ENCODE measurements around the gene CSNK2A1. TPM values are rescaled to one million over a fixed set of nuclear protein-coding genes. Genes with fewer than 3 reads are reported as not detected.
"Not testable (repeated sequence)": the region's sequence is repeated elsewhere in the genome, so short reads cannot be mapped to it uniquely, and the experiment has no call there.

Gene CSNK2A1
- total RNA-seq, 2 donors from 2014 or later, result 86.4 to 110 TPM

DNA sequence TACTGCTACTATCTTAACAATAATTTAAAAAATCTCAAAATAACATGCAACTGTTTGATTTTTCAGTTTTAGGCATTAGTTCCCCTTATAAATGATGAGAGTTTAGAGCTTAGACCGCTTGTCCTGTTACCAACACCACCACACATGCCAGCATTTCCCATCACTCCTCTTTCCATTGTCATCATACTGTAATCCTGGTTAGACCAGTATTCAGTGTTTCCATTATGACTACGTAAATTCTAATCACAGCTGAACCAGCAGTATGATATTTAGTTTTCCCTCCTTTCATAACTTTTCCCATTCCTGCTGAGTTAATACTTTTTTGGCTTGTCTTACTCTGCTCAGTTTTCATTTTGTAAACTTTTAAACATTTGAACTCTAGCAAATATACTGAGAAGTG, 69.0 kb downstream of the CSNK2A1 start:
- DNase-seq (no peak), ATAC-seq (no peak)
- intact Hi-C loops (cut with DNase I), result no loop called here

DNA sequence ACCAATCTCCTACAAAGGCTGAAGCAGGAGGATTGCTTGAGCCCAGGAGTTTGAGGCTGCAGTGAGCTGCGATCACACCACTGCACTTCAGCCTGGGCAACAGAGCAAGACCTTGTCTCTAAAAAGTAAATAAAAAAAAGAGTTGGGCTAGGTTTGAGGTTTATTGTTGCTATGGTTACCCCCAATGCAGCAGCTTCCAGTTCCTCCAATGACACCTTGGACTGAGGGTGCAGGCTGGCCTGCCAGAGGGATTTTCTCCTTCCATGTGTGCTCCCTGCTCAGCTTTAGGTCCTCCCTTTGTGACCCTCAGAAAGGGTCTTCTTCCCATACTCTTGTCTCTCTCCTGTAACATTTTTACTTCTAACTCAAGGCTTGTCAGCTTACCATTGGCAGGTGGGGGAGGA, 70.7 kb downstream of the CSNK2A1 start:
- ATAC-seq (no peak), DNase-seq (no peak)
- intact Hi-C loops (cut with DNase I), result no loop called here

DNA sequence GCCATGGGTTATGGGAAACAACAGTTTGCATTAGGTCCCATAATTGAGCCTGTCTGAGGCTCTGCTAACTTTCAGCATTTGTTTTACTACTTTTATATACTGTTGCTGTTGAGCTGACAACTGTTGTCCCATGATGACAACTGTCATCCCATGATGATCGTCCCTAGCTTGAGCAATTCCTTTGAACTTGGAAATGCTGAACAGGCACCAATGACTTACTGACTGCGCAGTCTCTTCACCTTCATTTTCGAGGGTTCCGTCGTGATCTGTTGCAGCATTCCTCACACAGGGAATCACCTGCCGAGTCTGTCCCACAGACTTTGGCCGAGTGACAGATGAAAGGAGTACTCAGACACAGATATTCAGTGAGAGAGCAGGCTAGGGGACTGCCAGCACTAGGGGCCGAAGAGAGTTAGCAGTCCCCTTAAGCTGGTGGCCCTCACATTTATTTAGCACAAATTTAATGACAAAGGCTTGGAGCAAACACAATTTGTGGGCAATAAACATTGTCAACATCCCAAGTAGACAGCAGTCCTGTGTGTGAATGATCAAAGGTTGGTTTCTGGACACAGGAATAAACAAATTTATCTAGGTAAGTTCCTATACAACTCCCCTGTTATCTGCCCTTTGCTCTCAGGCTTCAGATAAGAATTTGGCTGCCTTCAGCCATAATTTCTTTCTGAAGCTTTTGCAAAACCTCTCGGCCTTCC, 71.3 kb downstream of the CSNK2A1 start:
- intact Hi-C loops (cut with DNase I), result no loop called here
- ATAC-seq, result no peak
- DNase-seq, result no peak

DNA sequence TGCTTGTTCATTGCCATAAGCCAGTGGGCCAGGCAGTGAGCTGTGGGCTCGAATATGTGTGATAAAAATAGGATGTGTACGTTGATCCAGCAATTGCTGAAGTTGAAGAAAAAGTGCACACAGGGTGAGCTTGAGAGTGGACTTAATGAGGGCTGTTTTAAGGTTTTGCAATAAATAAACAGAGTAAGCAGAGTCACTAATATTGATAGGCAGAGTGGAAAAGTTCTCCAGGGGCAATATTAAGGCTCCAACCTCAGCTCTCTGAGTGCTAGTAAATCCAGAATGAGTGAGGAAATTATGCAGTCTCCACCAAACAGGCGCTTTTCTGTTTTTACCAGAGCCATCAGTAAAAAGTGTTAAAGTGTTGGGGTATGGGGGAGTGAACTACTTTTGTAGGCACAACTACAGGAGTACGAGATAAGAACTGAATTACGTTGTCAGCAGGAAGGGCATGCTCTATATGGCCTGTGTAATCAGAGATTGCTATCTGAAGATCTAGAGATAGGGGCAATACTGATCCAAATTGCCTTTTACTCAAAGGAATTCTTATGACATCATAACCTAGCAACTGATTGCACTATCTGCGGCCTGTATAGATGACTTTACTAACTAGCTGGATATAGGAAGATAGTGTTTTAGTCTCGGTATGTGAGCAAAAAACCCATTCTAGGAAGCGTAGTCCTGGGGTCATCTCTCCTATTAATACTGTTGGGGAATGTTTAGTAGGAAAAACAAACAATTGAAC, 73.7 kb downstream of the CSNK2A1 start:
- intact Hi-C loops (cut with DNase I), result no loop called here
- ATAC-seq, result no peak

DNA sequence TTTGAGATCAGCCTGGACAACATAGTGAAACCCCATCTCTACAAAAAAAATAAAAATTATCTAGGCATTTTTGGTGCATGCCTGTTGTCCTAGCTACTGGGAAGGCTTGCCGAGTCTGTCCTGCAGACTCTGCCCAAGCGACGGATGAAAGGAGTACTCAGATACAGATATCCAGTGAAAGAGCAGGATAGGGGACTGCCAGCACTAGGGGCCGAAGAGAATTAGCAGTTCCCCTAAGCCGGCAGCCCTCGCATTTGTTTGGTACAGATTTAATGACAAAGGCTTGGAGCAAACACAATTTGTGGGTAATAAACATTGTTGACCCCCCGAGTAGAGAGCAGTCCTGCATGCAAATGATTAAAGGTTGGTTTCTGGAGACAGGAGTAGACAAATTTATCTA, 75.8 kb downstream of the CSNK2A1 start:
- DNase-seq (no peak), ATAC-seq (no peak)
- intact Hi-C loops (cut with DNase I), result no loop called here

More for the DNA sequence above, 73.7 kb downstream of the CSNK2A1 start:
- DNase-seq, result no peak

DNA sequence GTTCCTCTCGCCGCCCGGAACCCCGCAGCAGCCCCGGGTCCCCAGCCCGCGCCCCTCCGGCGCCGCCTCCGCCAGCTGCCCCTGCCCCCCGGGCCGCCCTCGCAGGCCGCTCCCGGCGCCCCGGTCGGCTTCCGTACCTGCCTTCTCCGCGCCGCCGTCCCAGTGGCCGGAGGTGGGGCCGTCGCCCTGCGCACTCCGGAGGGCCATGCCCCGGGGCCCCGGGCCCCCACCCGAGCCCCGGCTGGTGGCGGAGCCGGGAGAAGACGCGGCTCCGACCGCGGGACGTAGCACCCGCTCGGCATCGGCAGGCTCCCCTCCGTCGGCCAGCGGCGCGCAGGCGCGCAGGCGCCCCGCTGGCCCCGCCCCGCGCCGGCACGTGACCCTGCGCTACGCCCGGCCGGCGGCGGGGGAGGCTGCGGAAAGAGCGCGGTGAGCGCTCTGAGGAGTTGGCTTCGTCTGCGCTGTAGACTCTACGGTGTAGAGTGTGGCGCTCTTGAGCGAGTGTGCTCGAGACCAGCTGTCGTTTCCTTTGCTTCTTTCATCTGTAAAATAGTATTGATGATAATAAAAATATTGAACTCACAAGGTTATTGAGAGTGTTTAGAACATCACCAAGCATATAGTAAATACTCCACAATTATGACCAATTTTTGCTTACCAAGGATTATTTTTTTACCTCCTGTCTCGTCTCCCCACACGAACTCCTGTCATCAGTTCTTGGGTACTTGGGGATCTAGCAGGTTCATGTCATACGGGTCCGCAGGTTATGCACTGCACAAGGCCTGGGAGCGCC, 81.2 kb downstream of the CSNK2A1 start, which contains the start of gene TBC1D20:
TBC1D20 (minus strand) TSS at position 335 of the 793 bp plus-strand sequence; CDS start at position 207, 128 bp downstream.
- peak; percentile 89 for DNase-seq
- intact Hi-C loops (cut with DNase I), result no loop called here
- peak; percentile 98 for ATAC-seq

DNA sequence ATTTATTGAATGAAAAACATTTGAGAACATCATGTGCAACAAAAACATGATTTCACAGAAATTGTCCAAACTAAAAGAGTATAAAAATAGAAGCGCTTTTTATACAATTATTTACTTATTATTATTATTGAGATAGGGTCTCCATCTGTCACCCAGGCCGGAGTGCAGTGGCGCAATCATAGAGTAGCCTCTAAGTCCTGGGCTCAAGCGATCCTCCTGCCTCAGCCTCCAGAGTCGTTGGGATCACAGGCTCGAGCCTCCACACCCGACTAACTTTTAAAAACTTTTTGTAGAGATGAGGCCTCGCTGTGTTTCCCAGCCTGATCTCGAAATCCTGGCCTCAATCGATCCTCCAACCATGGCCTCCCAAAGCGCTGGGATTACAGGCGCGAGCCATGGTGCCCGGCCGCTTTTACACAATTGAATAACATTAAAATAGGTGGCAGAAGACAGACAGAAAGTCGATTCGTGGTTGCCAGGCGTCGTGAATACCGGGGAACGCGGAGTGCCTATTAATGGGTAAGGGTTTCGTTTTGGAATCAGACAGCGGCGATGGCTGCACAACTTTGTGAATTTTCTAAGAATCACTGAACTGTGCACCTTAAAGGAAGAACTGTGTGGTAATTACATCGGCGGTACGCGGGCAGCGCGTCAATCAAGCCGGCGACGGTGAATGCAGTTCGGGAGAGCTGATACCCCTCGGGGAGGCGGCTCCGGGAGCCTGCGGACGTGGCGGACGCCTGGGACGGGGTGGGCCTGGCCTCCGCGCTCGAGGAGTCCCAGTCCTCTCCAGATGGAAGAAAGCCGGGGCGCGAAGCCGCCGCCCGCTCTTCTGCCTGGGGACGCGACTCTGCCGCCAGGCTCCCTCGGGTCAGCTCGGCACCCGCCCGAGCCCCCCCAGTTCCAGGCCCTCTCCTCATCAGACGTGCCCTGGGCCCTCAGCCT, 82.1 kb downstream of the CSNK2A1 start:
- intact Hi-C loops (cut with DNase I), result no loop called here
- peak; percentile 67 to 75 for ATAC-seq
- DNase-seq, result peak; percentile 69

DNA sequence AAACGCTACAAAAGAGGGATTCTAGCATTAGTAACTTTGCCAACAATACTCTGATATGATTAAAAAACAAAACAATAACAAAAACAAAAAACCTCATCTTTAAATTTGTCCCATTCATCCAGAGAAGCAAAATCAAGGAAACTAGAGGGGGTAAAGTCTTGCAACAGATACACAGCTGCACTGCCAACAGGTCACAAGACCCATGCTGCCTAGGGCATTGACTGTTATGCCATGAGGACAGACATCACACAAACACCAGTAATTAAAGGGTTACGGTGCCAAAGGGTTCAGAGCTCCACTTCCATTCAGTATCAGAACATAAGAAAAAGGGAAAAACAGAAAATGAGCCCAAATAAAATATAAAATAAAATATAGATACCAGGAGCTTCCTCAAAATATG, 82.9 kb downstream of the CSNK2A1 start:
- intact Hi-C loops (cut with DNase I), result no loop called here
- ATAC-seq (no peak), DNase-seq (no peak)

DNA sequence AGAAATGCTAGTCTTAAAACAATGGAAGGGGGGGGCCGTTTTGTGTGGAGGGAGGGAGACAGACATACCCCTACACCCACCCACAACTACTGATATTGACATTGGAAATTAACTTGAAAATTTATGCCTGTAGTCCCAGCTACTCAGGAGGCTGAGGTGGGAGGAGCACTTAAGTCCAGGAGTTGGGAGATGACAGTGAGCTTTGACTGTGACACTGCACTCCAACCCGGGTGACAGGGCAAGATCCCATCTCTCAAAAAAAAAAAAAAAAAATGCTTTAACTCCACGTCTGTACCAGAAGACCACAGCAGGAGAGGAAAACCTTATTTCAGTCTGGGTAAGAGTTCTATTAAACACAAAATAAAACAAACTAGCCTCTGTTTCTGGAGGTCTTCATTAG, 83.4 kb downstream of the CSNK2A1 start:
- DNase-seq, result no peak
- intact Hi-C loops (cut with DNase I), result no loop called here

DNA sequence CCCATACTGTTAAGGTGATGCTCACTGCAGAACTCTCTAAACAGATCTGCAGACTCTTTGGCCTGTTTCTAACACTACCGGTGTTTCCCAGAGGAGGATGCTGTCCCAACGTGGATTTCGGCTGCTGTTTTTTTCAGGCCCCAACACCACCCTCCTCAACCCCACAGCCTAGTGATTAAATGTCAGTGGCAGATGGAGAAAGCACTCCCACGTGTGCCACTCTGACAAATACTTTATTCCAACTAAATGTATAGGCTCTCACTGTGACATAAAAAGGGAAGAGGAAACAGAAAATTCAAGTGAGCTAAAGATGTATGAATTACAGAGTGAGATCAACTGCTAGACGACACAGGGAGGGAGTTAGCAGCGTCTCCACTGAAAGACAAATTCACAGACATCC, 84.8 kb downstream of the CSNK2A1 start:
- no peak for ATAC-seq
- DNase-seq, result no peak
- intact Hi-C loops (cut with DNase I), result no loop called here

More for the DNA sequence above, 83.4 kb downstream of the CSNK2A1 start:
- no peak for ATAC-seq

DNA sequence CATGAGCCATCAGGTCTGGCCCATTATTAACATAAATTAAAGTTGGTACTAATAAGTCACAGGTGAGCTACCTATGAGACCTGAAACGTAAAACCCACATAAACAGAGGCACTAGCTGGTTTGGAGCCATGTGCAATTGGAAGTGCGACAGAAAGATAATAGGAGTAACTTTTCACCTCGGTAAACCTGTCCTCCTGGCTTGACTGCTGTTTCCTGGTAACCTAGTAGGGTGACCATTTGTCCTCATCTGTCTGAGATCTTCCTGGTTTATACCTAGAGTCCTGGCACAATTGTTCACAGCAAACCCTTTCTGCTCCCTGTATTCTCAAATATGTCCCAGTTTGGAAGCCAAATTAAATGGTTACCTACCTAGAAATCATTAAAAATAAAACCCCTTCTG, 88.6 kb downstream of the CSNK2A1 start:
- no peak for ATAC-seq
- intact Hi-C loops (cut with DNase I), result no loop called here

DNA sequence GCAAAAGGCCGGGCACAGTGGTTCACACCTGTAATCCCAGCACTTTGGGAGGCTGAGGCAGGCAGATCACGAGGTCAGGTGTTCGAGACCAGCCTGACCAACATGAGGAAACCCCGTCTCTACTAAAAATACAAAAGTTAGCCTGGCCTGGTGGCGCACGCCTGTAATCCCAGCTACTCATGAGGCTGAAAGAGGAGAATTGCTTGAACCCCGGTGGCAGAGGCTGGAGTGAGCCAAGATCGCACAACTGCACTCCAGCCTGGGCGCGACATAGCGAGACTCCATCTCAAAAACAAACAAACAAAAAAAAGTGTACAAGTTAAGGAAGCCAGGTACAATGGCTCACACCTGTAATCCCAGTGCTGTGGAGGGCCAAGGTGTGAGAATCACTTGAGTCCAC, 91.6 kb downstream of the CSNK2A1 start:
- DNase-seq; intact Hi-C loops (cut with DNase I); ATAC-seq: not testable (repeated sequence)

More for the DNA sequence above, 88.6 kb downstream of the CSNK2A1 start:
- DNase-seq, result no peak

DNA sequence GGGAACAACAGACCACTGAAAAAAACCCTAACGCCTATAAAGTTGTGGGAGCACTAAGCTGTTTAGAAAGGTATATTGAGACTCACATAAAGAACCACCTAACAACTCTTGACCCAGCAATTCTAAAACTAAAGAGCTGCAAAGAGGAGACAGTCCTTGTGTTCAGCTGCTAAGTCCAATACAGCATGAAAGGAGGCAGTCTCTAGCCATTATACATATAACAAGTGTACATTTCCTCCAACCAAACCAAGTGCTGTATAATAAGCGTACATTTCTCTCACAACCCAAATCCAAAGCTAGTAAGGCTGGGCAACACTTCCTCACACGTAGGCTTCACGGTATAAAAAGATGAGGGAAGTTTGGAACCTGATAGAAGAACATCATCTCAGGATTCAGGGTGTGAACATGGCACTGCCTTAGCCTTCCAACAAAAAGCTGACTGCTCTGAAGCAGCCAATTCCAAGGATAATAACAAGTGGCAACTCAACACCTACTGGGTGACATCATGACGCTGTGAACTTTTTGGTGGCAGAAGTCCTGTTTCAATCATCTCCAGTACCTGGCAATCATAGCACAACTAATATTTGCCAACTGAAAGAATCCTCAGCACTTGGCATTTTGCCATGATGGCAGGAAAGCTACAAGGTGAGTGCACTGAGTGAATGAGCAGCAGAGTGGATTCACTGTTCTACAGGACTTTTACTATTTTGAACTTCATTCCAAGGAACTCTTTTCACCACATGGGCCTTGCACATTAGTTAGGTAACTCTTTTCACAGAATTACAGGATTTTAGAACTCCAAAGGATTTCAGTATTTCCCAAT, 97.9 kb downstream of the CSNK2A1 start:
- intact Hi-C loops (cut with DNase I), result no loop called here
- ATAC-seq (peak; percentile 31 to 64), DNase-seq (no peak)

DNA sequence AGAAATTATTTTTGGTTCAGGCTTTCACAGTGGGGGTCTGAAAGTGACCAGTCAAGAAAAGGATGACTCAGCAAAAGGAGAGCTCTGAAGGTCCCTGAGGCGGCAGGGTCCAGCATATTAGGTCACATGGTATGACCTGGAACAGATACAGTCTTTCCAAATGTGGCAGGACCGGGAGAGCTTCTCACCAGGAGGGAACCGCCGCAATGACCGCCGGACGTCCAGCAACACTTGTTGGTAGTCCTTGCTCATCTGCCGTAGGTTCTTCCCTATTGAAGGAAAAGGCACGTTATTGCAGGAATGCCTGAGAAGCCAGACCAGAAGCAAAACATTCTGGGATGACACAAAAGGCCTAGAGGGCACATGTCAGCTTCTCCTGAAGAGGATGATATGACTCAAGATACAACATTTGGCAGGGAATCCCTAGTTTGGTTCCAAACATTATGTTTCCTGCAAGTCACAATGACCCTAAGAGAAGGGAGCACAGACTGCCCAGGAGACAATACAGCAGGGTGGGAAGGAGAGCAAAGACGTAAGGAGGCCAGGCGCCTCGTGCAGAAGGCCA, 98.6 kb downstream of the CSNK2A1 start:
- intact Hi-C loops (cut with DNase I), result no loop called here
- ATAC-seq (peak; percentile 52 to 58), DNase-seq (no peak)

DNA sequence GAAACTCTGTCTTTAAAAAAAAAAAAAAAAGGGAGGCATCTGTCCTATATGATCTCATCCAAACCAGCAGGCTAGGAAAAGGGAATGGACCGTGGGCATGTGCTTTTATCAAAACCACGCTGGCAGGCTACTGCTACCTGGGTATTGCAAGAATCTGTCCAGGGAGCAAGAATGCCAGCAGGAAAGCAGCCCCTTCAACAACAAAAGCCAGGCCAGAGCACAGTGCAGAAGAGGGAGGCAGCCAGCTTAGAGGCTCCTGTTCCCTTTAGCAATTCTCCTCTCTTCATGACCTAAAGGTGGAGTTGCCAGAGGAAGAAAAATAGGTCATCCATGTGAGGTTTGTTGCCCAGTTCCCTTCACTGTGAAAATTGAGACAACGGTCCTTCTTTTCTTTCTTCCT, 99.5 kb downstream of the CSNK2A1 start:
- intact Hi-C loops (cut with DNase I), result no loop called here
- DNase-seq, result no peak
- ATAC-seq, result peak in 1 of 2 donors; percentile 27

DNA sequence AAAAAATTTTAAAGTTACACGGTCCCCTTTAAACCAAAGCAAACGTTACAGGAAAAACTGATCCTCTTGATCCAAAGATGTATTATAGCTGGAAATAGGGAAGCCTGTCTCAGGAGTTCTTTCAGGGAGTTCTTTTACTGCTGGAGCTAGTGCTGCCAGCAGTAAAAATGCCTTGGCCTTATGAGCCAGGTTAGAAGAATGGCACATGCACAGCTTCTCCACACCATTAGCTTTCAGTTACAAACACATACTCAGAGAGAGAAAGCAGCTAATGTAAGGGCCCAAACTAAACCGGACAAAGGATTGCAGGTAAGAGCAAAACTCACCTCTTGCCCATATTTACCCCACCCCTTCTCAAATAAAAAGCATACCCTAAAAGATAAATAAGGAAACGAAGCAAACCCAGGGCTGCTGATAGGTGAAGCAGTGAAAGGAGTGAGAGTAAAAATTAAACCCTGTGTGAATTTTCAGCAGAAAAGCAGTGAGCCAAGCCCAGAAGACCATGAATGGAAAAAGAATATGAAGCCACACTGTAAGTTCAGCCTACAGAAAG, 100.3 kb downstream of the CSNK2A1 start:
- DNase-seq (no peak), ATAC-seq (no peak)
- intact Hi-C loops (cut with DNase I), result no loop called here

DNA sequence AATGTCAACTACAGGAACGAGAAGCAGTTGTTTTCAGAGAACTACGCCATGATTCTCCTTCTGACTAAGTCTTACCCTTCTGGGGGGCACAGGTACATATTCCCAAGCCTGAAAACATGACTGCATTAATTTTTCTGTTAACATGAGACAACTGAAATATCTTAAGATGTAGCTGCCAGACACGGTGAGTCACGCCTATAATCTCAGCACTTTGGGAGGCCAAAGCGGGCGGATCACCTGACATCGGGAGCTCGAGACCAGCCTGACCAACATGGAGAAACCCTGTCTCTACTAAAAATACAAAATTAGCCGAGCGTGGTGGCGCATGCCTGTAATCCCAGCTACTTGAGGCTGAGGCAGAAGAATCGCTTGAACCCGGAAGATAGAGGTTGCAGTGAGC, 103.0 kb downstream of the CSNK2A1 start:
- intact Hi-C loops (cut with DNase I), result no loop called here
- DNase-seq, result no peak
- ATAC-seq, result no peak

Data from left cardiac atrium (tissue), 4 donors.